HG02973 (cell line): ENCODE measurements around the gene SULT4A1.

Experiments used
- ATAC-seq: cut with Tn5 transposase; IDR thresholded peaks from one replicate; pipeline ENCODE4 v1.9.1; 2021; ENCODE audit warnings: moderate library complexity; ENCODE audit not compliant: unreplicated experiment

The SULT4A1 gene

GRCh38 chr22:43812149-43812842 is 50.0 kb downstream of the SULT4A1 start, which contains the start of gene EFCAB6:
EFCAB6 (minus strand) TSS chr22:43812305; CDS start chr22:43782318, 29,987 bp downstream.
- peak; percentile 80 for ATAC-seq

- ATAC-seq = no peak
These were observed 50.5 kb downstream of the SULT4A1 start for GRCh38 chr22:43811777-43812148.

GRCh38 chr22:43802897-43803495 is 59.3 kb downstream of the SULT4A1 start:
- no peak for ATAC-seq

- ATAC-seq = no peak
These were observed 61.3 kb downstream of the SULT4A1 start for GRCh38 chr22:43800970-43801369.

GRCh38 chr22:43798492-43798891 is 63.8 kb downstream of the SULT4A1 start:
- no peak for ATAC-seq

GRCh38 chr22:43796567-43796966 is 65.7 kb downstream of the SULT4A1 start:
- ATAC-seq = no peak

- no peak for ATAC-seq
These were observed 67.0 kb downstream of the SULT4A1 start for GRCh38 chr22:43795320-43795719.

GRCh38 chr22:43792905-43793304 is 69.4 kb downstream of the SULT4A1 start:
- no peak for ATAC-seq

GRCh38 chr22:43789452-43789851 is 72.9 kb downstream of the SULT4A1 start:
- ATAC-seq = no peak

- ATAC-seq = no peak
These were observed 78.5 kb downstream of the SULT4A1 start for GRCh38 chr22:43783777-43784176.

GRCh38 chr22:43782448-43782847 is 79.9 kb downstream of the SULT4A1 start:
- ATAC-seq = no peak

GRCh38 chr22:43777286-43777685 is 85.0 kb downstream of the SULT4A1 start:
- no peak for ATAC-seq

- ATAC-seq = no peak
These were observed 86.1 kb downstream of the SULT4A1 start for GRCh38 chr22:43776081-43776670.
